Measurements from ENCODE around the gene EEF2KMT.
A peak's percentile ranks its signal among the peaks of the same experiment; 100 is the strongest.
"Not testable (repeated sequence)": the region's sequence is repeated elsewhere in the genome, so short reads cannot be mapped to it uniquely, and the experiment has no call there.

Gene EEF2KMT

DNA sequence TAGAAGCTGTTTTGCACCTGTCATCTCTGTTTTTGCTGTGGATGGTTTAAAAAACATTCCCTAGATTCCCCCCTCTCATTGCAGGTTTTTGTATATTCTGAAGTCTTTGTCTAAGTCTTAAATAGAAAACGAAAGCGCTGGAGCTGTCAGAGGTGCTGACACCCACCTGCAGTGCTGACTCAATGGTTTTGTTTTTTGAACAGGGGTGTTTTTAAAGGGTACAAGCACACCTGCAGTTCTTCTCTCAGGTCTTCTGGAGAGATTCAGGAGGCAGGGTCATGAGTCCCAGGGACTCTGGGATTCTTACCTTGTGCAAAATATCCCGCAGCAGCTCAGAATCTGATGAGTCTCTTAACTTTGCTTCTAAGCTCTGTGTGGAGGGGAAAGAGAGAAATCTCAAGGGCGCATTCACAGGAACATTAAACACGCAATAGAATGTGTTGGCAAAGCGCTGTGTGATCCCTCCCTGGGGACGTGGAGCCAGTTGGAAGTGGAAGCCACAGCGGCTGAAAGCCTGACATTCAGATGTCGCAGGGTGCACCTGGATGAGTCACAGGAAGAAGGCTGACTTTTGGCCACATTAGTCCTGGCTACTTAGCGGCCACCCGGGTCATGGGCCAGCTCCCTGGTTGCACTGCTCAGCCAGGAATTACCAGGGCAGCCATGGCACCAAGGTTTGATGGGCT is 2.3 kb downstream of the EEF2KMT start:
- DNase-seq (ENCODE audit: low spot score): not testable (repeated sequence)

DNA sequence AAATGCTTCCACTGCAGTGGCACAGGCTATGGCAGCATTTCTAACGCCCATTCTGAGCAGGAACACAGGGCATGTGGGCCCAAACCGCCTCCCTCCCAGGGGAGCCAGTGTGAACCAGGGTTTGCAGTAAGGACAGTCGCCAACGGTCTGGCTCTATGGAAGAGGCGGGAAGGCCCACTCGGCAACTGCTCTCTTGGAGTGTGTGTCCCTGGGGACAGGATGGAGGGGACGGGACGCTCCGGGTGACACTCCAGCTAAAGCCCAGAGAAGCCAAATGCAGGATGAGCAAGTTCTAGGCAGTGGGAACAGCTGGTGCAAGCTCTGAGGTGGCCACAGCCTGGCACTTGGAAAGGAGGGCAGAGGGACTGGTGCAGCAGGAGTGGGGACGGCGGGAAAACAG is 3.8 kb downstream of the EEF2KMT start:
- DNase-seq (ENCODE audit: low spot score): not testable (repeated sequence)

DNA sequence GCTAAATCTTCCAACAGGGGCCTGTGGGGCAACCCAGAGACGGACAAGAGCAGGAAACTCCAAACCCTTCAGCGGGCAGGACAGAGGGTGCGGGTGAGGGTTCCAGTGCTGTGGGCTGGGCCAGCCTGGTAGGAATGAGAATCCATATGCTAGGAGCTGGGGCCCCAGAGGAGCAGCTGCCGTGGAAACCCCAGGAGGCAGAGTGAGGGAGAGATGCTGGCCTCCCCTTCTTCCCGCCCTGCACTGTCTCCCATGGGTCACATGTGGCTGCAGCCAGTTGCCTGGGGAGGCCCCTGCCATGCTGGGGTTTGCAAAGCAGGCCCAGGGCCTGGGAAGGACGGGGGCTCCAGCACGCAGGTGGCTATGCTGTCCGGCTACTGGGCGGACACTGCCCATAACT is 4.5 kb downstream of the EEF2KMT start:
- not testable (repeated sequence) for DNase-seq (ENCODE audit: low spot score)

DNA sequence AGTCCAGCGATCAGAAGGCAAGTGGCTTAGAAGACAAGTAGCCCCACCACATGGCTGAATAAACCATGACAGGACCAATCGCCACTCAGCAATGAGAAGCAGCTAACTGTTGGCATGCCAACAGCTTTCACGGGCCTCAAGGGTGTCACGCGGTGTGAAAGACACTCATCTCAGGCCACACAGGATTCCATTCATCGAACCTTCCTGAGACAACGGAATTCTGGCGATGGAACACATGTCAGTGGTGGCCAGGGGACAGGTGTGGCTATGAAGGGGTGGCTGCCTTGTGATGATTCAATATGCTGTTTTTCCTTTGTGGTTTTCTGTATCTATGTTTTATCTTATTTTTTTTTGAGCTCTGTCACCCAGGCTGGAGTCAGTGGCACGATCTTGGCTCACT is 7.0 kb downstream of the EEF2KMT start:
- DNase-seq (ENCODE audit: low spot score): not testable (repeated sequence)

DNA sequence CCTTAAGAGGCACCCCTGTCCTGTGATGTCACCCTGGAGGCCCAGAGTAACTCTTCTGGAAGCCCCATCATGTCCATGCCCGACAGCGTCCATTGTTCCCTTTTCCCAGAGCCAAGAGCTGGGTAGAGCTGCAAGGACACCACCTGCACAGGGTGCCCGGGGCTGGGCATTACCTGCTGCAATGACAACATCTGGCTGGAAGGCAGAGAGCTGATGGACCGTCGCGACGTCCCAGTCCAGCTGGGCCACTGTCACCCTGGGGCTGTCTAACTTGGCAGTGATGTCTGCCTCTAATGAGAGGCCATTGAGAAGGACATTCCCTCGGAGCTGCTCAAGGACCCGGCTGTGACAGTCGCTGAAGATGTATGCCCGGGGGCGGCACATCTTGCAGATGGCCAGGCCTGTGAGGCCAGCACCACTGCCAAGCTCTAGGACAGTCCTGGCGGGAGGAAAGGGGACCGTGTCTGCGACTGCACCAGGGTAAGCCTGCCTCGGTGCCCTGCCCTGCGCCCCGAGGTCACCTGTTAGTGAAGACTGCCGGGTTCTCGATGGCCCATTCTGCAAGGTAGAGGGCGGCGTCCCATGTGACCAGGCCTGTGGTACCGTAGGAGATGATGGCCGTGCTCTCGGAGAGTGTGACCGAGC is 7.6 kb downstream of the EEF2KMT start:
- not testable (repeated sequence) for DNase-seq (ENCODE audit: low spot score)

DNA sequence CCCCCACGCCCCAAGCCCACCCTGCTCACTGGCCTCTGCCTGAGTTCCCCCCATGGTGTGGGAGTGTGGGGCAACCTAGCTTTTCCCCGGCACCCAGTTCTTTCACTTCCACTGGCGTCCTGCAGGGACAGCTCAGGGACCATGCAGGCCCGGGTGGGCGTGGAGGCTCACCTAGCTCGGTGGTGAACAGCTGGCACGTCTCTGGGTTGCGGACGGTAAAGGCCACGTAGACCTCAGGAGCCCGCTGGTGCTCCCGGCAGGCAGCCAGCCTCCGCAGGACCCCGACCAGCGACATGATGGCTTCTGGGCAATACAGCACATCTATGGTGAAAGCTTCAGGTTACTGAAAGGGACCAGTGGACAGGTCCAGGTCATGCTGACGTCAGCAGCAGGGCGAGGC is 8.7 kb downstream of the EEF2KMT start:
- not testable (repeated sequence) for DNase-seq (ENCODE audit: low spot score)

DNA sequence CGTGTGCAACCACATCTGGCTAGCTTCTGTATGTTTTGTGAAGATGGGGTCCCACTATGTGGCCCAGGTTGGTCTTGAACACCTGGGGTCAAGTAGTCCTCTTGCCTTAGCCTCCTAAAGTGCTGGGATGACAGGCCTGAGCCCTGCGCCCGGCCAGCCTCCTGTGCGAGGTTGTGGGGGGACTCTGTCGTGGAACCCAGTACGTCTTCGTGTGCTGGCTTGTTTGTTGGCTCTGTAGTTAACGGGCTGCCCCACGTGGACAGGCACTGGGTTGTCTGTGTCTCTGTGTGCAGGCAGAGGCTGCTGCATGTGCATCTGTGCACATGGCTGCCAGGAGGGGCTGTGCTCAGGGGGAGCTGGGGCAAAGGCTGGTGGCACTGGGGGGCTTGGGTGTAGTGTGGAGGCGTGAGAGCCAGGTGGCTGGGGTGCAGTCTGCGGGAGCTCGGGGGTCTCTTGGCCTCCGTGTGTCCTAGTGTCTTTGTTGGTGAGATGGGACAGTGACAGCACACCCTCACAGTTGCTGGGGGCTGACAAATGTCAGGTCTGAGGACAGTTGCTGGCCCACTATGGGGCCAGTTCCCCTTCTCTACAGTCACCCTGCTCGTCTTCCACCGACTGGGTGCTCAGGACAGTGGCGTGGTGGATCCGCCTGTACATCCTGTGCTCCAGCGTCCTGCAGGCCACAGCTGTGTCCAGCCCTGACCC is 9.4 kb downstream of the EEF2KMT start:
- not testable (repeated sequence) for DNase-seq (ENCODE audit: low spot score)

DNA sequence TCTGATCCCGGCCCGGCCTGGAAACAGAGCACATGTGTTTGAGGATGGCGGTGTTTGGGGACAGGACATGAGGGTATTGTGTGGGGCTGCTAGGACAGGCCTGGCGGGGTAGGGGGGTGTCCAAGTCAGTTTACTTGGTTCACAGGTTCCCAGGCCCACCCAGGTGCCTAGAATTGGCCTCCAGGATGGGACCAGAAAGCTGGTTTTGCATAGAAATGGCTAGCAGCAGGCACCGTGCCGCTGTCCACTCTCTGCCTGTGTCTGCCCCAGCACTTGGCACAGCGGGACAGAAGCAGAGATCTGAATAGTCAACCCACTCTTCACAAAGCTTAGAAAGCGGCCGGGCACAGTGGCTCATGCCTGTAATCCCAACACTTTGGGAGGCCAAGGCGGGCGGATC is 11.9 kb downstream of the EEF2KMT start:
- not testable (repeated sequence) for DNase-seq (ENCODE audit: low spot score)

DNA sequence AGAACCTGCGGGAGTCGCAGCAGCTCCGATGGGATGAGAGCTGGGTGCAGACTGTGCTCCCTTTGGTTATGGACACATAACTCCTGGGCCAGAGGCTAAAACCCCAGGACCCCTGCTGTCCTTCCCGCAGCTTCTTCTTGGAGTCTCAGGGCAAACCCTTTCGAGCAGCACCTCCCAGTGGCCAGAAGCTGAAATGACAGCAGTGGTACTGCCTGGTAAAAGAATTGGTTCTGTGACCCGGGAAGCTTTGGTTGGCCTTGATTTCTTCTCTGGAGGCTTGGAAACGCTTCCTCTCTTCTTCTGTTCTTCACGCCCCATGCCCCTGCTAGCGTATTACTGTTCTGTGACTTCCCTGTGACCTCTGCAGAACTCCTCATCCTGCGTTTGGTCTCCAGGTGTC is 12.8 kb downstream of the EEF2KMT start:
- DNase-seq (ENCODE audit: low spot score): peak; percentile 55

DNA sequence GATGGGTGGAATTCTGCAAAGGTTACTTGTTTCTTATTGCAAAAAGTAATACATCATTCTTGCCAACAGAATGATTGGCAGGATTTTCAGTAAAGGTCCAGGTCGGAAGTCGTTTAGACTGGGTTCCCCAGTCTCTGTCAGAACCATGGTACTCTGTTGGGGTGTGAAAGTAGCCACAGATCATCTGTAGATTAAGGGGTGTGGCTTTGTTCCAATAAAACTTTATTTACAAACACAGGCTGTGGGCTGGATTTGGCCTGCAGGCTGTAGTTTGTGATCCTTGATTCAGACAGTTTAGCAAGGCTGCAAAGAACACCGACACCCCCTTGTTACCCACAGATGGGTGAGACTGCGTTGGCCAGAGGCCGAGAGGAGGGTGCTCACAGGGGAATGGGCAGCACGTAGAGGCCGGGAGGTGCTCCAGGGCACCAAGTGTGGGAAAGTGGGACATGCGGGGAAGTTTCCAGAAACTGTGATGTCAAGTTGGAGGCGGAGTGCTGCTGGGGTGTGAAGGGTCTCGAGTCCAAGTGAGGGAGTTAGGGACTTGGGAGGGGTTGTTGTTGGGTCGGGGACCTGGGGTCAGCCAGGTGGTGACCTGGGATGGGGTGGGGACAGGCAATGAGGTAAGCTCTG is 13.4 kb downstream of the EEF2KMT start:
- DNase-seq (ENCODE audit: low spot score): not testable (repeated sequence)

DNA sequence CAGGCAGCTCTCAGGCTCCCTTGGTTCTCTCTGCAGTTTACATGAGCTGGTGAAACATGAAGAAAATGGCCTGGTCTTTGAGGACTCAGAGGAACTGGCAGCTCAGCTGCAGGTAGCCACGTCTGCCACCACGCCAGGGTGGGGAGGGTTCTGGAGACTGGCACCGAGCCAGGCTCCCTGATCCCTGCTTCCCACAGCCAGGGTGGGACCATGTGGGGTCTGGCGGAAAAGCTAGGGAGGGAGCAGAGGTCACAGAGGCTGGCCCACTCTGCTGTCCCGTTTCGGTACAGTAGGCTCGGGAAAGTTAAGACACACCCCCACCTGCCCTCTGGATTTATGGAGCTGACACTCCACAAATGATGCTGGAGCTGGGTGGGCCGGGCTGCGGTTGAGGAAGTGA is 13.9 kb downstream of the EEF2KMT start:
- DNase-seq (ENCODE audit: low spot score): not testable (repeated sequence)

DNA sequence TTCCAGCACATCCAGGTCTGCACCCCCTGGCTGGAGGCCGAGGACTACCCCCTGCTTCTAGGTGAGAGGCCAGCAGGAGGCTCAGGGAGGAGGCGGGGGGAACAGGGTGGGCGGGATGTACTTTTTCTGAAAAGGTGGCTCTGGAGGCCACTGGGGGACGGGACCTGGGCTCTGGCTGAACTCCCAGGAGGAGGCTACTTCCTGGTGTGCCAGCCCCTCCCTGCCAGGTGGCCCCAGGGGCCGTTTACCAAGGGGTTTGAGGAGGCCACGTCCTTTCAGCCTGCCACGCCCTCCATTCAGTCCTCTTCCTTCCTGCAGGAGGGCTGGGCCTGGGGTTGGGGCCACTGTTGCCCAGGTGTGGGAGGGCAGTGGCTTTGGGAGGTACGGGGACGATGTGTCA is 16.6 kb downstream of the EEF2KMT start:
- DNase-seq (ENCODE audit: low spot score): not testable (repeated sequence)

DNA sequence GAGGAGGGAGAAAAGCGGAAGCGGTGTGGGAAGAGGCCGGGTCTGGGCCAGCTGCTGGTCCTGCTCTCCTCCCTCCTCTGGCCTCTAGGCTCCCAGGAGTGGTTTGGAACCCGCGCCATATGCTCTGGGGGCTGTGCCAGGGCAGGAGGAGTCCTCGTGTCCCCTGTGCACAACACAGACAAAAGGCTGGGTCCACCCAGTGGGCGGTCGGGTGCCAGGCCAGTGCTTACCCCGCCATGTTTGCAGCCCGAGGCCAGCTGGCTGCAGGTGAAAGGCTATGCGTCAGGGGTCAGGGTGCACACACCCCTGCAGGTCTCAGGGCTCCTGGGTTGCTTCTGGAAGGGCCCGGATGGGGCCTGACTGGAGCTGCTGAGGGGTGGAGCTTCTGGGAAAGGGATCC is 17.1 kb downstream of the EEF2KMT start:
- not testable (repeated sequence) for DNase-seq (ENCODE audit: low spot score)

DNA sequence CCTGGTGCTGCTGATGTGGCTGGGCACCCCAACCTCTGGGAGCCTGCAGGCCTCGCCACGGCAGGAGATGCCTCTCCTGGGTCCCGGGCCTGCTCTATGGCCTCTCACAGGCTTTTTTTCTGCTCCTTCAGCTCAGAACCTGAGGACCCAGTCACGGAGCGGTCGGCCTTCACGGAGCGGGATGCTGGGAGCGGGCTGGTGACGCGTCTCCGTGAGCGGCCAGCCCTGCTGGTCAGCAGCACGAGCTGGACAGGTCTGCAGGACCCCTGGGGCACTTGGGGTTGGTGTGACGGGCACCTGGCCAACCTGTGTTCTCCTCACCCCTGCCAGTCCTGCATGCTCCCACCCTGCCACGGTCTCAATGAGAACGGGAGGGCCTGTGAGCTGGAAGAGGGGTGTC is 19.0 kb downstream of the EEF2KMT start:
- DNase-seq (ENCODE audit: low spot score): no peak

DNA sequence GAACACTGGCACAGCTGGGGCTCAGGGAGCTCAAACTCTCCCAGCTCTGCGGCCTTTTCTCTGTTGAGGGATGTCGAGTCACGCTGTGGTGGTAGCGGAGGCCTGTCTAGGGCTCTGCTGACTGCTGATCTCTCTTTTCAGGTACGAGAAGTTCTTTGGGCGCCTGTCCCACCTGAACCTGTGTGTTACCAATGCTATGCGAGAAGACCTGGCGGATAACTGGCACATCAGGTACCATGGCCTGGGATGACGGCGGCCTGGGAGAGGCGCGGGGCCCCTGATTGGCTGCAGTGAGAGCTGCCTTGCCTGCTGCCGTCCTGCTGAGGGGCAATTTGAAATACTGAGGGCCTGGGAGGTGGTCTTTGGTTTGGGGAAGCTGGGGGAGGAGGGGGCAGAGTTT is 20.3 kb downstream of the EEF2KMT start:
- no peak for DNase-seq (ENCODE audit: low spot score)

DNA sequence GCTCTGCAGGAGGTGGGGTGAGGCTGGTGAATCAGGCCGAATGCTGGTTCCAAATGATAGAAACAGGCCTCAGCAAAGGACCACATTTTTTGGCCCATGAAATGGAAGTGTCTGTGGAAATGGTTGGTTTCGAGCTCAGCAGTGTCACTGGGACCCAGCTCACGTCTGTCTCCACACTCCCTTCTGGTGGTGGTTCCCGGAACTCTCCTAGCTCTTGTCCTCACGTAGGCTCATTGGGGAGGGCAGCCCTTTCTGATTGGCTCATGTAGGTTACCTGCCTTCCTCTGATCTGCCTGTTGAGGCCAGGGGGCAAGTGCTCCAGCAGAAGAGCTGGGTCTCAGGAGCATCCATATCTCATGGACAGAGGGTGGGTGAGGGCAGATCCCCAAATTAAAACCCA is 22.0 kb downstream of the EEF2KMT start:
- DNase-seq (ENCODE audit: low spot score): no peak

DNA sequence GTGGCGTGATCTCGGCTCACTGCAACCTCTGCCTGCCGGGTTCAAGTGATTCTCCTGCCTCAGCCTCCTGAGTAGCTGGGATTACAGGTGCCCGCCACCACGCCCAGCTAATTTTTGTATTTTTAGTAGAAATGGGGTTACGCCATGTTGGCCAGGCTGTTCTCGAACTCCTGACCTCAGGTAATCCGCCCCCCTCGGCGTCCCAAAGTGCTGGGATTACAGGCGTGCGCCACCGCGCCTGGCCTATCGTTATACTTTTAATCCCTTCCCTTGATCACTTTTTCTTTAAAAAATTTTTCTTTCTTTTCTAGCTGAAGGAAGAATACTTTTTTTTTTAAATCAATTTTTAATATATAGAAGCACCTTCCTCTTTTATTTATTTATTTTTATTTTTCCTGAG is 23.8 kb downstream of the EEF2KMT start:
- DNase-seq (ENCODE audit: low spot score): not testable (repeated sequence)

DNA sequence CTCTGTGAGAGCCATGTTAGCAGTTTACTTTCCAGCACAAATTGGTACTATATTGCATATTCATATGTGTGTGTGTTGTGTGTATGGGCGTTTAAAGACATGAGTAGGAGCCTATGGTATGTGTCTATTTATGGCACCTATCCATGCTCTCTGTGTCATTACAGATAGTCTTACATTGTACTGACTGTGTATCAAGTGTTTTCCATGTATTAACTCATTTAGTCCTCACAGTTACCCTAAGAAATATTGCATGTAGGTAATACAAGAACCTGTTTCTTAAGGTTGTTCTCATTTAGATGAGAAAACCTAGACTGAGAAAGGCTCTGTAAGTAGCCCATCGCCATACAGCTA is 24.3 kb downstream of the EEF2KMT start:
- DNase-seq (ENCODE audit: low spot score): no peak

DNA sequence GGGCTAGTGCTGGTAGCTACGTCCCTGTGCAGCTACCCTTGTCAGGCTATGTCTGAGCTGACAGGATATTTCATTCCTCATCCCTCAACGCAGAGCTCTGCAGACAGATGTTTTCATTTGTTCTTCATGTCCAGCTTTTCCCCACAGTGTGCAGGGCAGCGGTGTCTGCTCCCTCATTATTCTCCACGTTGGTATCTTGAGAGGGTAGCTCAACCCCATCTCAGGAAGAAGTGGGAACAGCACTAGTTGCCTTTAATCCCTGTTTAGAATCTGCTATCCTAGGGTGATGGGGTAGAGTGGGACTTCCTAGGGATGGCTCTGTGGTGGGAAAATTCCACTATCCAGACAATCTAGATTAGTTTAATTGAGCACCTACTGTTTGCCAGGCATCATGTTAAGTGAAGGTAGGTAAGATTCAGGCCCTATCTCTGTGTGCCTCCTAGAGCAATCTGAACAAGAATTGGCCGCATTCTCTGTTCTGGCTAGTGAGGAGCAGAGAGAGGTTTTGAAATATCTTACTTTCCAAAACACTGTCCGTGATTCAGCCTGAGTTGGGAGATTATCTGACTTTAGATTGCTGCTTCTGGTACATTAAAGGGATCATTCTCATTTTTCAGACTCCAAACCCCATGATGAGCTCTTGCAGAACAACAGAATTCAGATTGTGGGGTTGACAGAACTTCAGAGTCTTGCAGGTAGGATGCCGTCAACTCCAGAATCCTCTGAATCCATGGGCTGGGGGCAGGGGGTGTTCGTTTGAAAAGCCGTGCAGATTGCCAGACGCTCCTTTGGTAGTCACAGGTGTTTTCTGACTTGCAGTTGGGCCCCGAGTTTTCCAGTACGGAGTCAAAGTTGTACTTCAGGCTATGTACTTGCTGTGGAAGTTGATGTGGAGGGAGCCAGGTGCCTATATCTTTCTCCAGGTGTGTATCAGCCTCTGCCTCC is 25.0 kb downstream of the EEF2KMT start:
- no peak for DNase-seq (ENCODE audit: low spot score)

DNA sequence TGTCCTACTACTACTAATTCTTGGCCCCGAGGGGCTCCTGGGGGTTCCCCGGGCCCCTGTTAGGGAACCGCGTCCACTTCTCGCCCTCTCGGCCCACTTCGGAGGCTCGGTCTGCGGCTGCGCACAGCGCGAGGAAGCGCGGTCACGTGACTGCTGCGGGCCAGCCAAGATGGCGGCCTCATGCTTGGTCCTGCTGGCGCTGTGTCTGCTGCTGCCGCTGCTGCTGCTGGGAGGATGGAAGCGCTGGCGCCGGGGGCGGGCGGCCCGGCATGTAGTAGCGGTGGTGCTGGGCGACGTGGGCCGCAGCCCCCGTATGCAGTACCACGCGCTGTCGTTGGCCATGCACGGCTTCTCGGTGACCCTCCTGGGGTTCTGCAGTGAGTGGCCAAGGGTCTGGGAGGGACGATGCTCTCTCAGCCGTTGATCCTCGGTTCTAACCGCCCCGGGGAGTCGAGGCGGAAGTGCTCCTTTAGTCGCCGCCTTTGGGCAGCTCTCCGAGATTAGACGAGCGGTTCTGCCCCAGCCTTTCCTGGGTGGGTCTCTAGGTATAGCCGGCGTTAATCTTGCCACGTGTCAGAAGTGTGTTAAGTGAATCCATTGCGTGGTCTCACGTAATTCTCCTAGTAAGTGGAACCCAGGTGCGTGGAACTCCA is 25.8 kb downstream of the EEF2KMT start, which contains the start of gene ALG1:
ALG1 (plus strand) TSS at position 163 of the 653 bp plus-strand sequence; CDS start at position 170, 7 bp downstream.
- peak; percentile 93 for DNase-seq (ENCODE audit: low spot score)

DNA sequence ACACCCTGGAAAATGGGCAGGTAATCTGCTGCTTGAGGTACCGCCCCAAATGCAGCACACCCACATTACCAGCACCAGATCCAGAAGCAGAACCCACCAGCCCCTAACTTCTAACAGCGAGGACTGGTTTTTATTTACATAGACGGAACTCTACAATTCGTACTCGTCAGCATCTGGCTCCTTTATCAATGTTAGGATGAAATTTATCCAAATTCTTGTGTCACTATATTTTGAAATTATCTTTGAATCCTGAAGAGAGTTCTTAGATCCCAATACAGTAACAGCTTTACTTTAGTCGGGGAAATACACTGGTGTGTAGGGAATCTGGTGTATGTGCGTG is 26.3 kb downstream of the EEF2KMT start:
- no peak for DNase-seq (ENCODE audit: low spot score)

Data from germinal center (tissue), 1 donor.